NOMO-1 treated with dmso at 0.1 percent for 144 hours (cell line): ENCODE results near the gene SLC6A8.
"Not testable (repeated sequence)": the region's sequence is repeated elsewhere in the genome, so short reads cannot be mapped to it uniquely, and the experiment has no call there.

Experiments
- DNase-seq: peaks from one replicate; lab custom pipeline; 2025; ENCODE audit not compliant: unreplicated experiment; lab: John Stamatoyannopoulos, UW

The SLC6A8 gene

DNA sequence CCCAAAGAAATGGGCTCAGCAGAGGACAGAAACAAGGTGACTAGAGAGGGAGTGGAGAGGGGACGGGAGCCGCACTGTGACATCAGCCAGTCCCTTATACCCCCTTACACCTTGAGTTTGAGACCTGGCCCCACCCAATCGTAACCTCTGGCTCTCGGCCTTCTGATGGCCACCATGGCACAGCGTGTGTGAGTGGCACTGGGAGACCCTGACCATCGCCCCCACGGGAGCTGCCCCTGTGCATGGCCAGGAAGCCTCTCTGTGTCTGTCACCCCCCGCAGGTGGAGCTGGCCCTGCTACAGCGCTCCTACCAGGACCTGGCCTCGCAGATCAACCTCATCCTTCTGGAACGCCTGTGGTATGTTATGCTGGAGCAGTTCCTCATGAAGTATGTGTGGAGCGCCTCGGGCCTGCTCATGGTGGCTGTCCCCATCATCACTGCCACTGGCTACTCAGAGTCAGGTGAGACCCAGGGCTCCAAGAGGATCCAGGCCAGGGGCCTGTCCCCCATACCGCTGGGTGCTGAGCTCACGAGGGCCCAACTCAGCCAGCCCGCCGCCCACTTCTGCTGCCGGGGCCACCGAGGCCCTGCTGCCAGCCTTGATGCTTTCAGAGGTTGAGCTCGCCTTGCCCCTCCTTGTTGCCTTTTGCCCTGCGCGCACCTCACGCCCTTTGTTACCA is 41.4 kb downstream of the SLC6A8 start:
- DNase-seq: no peak

- DNase-seq: not testable (repeated sequence)
Measured at GRCh38 chrX:153730115-153730514, 42.4 kb downstream of the SLC6A8 start.

GRCh38 chrX:153731117-153731844 is 43.6 kb downstream of the SLC6A8 start:
- no peak for DNase-seq

DNA sequence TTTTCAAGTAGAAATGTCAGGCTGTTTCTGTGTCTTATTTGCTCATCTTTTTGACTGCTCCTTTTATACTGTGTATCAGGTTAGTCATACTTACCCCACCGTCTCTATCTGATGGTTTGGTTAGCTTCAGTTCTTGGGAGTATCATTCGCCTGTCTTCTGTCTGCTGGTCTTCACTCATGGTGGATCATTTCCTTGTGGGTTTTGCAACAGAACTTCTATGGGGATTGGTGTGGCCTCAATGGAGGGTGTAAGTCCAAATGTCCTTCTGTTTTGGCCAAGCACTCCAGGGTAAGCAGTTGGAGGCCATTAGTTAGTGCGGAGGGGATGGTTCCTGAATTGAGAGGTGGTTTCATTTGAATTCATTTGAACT is 44.1 kb downstream of the SLC6A8 start:
- DNase-seq: no peak

GRCh38 chrX:153732401-153732800 is 44.7 kb downstream of the SLC6A8 start:
- no peak for DNase-seq

GRCh38 chrX:153733651-153734240 is 46.0 kb downstream of the SLC6A8 start:
- no peak for DNase-seq

- DNase-seq: no peak
Measured at GRCh38 chrX:153734871-153735270, 47.1 kb downstream of the SLC6A8 start.

GRCh38 chrX:153735274-153735673 is 47.5 kb downstream of the SLC6A8 start:
- no peak for DNase-seq

GRCh38 chrX:153736071-153736820 is 48.5 kb downstream of the SLC6A8 start:
- no peak for DNase-seq

- no peak for DNase-seq
Measured at GRCh38 chrX:153736871-153737441, 49.2 kb downstream of the SLC6A8 start.

DNA sequence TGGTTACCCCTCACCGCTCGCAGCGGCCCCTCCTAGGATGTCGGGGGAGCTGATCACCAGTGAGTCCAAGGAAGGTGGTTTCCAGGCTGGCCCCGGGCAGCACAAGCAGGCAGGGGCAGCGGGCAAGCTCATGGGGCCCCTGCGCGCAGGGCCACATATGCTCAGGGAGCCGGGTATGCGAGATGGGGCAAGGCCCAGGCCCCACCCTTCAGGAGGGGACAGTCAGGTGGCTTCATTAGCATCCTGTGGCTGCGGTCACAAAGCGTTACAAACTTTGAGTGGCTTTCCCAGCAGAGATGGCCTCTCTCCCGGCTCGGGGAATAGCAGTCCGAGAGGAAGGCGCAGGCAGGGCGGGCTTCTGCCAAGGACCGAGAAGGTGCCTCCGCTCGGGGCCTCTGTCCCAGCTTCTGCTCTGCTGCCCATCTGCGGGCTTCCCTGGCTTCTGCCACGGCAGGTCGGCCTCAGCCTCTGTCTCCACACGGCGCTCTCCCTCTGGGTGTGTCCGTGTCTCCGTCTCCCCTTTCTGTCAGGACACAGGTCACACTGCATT is 50.4 kb downstream of the SLC6A8 start:
- no peak for DNase-seq

DNA sequence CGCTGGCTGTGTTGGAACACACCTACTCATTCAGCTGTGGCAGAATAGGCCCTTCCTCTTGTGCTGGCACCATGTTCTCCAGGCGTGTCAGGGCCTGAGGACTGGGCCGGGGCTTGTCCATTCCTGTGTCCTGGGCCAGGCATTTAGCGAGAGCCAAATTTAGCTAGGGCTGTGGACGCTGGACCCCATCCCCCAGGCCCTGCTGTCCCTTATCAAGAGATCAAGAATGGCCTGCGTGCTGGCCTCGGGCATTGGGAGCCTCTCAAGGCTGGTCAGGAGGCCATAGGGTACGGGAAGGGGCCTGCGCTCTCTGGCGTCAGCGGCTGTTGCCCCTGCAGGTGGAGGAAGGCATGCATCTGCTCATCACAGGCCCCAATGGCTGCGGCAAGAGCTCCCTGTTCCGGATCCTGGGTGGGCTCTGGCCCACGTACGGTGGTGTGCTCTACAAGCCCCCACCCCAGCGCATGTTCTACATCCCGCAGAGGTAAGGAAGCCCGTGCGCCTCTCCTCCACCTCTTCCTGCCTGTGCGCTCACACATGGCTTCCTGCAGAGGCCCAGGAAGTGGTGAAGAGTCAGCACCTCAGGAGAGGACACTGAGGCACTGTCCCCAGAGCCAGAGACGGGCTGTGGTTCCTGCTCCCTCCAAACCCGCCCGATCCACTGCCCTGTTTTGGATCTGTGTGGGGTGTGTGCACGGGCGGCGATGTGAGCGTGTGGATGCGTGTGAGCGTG is 52.2 kb downstream of the SLC6A8 start:
- no peak for DNase-seq

GRCh38 chrX:153740631-153741222 is 53.0 kb downstream of the SLC6A8 start:
- no peak for DNase-seq

DNA sequence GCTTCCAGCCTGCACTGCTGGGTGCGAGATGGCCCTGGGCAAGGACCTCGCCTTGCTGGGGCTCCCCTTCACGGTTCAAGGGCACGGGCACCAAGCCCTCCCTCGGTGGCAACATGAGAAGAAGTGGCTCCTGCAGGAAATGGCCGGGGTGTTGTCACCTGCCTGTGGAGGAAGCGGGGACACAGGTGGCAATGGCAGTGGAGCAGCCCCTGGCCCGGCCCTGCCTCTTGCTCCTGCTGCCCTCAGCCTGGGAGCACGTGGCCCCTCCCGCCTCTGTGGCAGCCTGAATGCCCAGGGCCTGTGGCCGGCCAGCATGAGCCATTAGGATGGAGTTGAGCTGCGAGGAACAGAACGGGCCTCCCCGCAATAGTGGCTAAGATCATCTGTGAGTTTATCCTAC is 53.7 kb downstream of the SLC6A8 start:
- DNase-seq: no peak

- DNase-seq: not testable (repeated sequence)
Measured at GRCh38 chrX:153742111-153742510, 54.4 kb downstream of the SLC6A8 start.

GRCh38 chrX:153742796-153743467 is 55.2 kb downstream of the SLC6A8 start:
- not testable (repeated sequence) for DNase-seq

GRCh38 chrX:153743468-153744209 is 55.9 kb downstream of the SLC6A8 start:
- not testable (repeated sequence) for DNase-seq

- DNase-seq: no peak
Measured at GRCh38 chrX:153744210-153745066, 56.7 kb downstream of the SLC6A8 start.
